GM21447 (cell line): ENCODE data around the gene CCDC121.
"Not testable (repeated sequence)": the region's sequence is repeated elsewhere in the genome, so short reads cannot be mapped to it uniquely, and the experiment has no call there.

Experiments used
- ATAC-seq: cut with Tn5 transposase; IDR thresholded peaks from one replicate; pipeline ENCODE4 v1.9.1; 2021; ENCODE audit not compliant: unreplicated experiment

Gene CCDC121

GRCh38 chr2:27638037-27638637 lies 9.3 kb upstream of the CCDC121 start:
- no peak for ATAC-seq

- no peak for ATAC-seq
Observed at GRCh38 chr2:27636766-27637165, 8.0 kb upstream of the CCDC121 start.

GRCh38 chr2:27634291-27634690 lies 5.5 kb upstream of the CCDC121 start:
- no peak for ATAC-seq

GRCh38 chr2:27630257-27630656 lies 1.4 kb upstream of the CCDC121 start:
- not testable (repeated sequence) for ATAC-seq

GRCh38 chr2:27627963-27628766 lies 647 bp downstream of the CCDC121 start:
- ATAC-seq = no peak

DNA sequence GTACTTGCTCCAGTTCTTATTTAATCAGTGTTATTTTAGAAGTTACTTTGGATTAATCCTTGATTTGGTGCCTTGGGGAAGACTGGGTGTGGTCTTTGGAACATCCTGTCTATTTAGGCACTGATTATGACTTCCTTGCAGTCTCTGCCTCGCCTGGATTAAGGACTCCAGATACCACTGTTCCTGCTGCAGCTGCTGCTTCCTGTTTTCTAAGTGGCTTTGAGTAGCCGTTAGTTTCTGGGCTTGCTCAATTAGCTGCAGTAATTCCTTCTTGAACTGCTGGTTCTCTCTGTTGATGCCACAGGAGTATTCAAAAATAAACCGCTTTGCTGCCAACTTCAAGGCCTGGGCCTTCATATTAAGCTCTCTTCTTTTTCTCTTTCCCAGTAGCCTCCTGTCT lies 1.9 kb downstream of the CCDC121 start:
- not testable (repeated sequence) for ATAC-seq

GRCh38 chr2:27626323-27626722 lies 2.5 kb downstream of the CCDC121 start:
- not testable (repeated sequence) for ATAC-seq

- no peak for ATAC-seq
Observed at GRCh38 chr2:27624943-27625342, 3.9 kb downstream of the CCDC121 start.

- no peak for ATAC-seq
Observed at GRCh38 chr2:27622921-27623384, 5.9 kb downstream of the CCDC121 start.

- no peak for ATAC-seq
Observed at GRCh38 chr2:27621524-27621923, 7.3 kb downstream of the CCDC121 start.

DNA sequence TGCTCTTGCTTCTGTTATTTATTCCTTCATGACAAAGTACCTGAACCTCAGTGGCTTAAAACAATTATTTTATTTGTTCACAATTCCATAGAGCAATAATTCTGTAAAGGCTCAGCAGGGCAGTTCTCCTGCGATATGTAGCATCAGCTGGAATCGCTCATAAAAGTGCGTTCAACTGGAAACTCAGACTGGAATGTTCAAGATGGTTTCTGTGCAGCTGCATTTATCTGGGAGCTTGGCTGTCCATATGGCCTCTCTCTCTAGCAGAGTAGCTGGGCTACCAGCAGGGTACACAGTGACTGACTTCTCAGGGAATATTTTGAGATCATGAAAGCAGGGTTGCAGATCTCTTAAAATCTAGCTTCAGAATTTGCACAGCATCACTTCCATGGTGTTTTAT lies 13.5 kb downstream of the CCDC121 start:
- ATAC-seq = no peak

DNA sequence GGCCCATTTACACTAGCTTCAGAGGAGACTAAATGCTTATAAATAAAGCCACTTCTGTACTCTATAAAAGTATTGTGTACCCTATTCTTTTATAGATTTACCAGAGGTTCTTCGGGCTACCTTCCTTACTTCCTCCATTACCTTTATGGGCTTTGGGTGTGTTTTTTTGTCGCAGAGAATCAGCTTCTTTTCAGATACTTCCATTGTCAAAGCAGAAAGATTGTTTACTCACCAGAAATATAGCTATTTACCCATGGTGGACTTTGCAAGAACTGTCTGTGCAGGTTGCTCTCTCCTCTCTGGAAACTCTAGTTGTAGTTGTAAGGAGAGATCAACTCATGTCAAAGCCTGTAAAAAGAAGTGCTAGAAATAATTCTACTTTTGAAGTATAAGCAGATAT lies 14.8 kb downstream of the CCDC121 start:
- no peak for ATAC-seq

- no peak for ATAC-seq
Observed at GRCh38 chr2:27606611-27607010, 22.2 kb downstream of the CCDC121 start.

DNA sequence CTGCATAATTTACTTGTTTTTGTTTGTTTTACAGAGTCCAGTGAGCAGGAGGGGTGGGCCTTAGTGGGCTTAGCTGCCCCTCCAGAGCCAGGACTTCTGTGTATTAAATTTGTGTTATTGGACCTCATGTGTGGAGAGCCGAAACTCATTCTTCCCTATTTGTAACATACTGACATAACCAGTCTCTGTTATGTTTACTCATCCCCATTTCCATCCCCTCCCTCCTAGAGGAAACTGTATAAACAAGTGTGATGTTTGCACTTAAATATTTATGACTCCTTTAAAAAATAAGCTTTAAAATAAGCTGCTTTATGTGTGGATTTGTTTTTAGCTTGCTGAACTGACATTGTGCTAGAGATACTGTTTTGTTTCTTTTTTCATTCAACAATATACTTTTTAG lies 32.2 kb downstream of the CCDC121 start:
- no peak for ATAC-seq

DNA sequence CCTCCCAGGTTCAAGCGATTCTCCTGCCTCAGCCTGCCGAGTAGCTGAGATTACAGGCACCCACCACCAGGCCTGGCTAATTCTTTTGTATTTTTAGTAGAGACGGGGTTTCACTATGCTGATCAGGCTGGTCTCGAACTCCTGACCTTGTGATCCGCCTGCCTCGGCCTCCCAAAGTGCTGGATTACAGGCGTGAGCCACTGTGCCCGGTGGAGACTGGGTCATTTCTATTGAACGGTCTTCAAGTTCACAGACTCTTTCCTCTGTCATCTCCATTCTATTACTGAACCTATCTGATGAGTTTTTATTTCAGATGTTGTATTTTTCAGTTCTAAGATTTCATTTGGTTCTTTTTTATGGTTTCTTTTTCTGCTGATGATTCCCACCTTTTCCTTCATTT lies 33.4 kb downstream of the CCDC121 start:
- ATAC-seq = not testable (repeated sequence)

- not testable (repeated sequence) for ATAC-seq
Observed at GRCh38 chr2:27594020-27594703, 34.6 kb downstream of the CCDC121 start.

GRCh38 chr2:27593240-27593639 lies 35.6 kb downstream of the CCDC121 start:
- no peak for ATAC-seq

- no peak for ATAC-seq
Observed at GRCh38 chr2:27591745-27592144, 37.1 kb downstream of the CCDC121 start.

- ATAC-seq = no peak
Observed at GRCh38 chr2:27588308-27588707, 40.5 kb downstream of the CCDC121 start.

GRCh38 chr2:27587025-27587424 lies 41.8 kb downstream of the CCDC121 start:
- ATAC-seq = no peak

DNA sequence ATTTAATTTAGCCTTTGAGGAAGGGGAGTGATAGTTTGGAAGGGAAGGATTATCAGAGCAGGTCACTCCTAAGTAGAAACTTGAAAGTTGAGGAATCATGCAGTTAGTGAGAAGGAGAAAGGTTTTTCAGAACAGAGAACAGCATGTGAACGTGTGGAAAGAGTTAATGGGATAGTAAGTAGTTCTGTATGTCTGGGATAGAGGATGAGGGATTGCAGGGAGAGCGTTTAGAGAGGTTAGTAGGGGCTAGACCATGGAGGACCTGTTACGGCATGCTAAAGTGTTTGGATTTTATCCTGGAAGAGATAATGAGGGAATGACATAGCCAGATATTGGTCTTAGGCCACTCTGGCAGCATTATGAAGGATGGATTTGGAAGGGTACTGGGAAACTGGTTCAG lies 44.2 kb downstream of the CCDC121 start:
- ATAC-seq = no peak

GRCh38 chr2:27583390-27583915 lies 45.4 kb downstream of the CCDC121 start:
- ATAC-seq = peak; percentile 6
